ENCODE data around the gene GID4.

GID4 gene

GRCh38 chr17:18074566-18075272 lies 35.5 kb downstream of the GID4 start:
- H3K4me3 ChIP-seq (ENCODE audit: insufficient read depth in 1 of 2, low read depth in 1 of 2, low read length in 2 of 2): no peak overlapping the region
- H3K79me1 ChIP-seq (replicated peaks; ENCODE audit: low read length, poor library complexity, severe bottlenecking): no peaks in the 10 kb centered on the region
- H2BK15ac ChIP-seq (ENCODE audit: low read depth, poor library complexity, severe bottlenecking): no peak overlapping the region
- H3K36me3 ChIP-seq (ENCODE audit: control insufficient read depth in 1 of 2, insufficient read depth in 2 of 2, low read depth in 1 of 2, low read length in 2 of 2): no peaks in the 10 kb centered on the region
- no peak overlapping the region for H2BK5ac ChIP-seq (ENCODE audit: low read depth, low read length, poor library complexity, severe bottlenecking)
- H3K4me1 ChIP-seq (ENCODE audit: control insufficient read depth, insufficient read depth, low read depth, low read length): peaks cover 3% of the 10 kb centered on the region
- H3K27ac ChIP-seq (ENCODE audit: low read length, poor library complexity, severe bottlenecking): no peak overlapping the region
- no peak overlapping the region for H4K91ac ChIP-seq (ENCODE audit: low read length)
- H4K8ac ChIP-seq (ENCODE audit: low read length): no peak overlapping the region
- H2AK5ac ChIP-seq (ENCODE audit: low read length, severe bottlenecking): no peak overlapping the region
- H3K23ac ChIP-seq (ENCODE audit: low read length in 2 of 2): no peak overlapping the region
- no peak overlapping the region for H3K18ac ChIP-seq (ENCODE audit: low read depth in 1 of 2, low read length in 2 of 2)
- no peak overlapping the region for H3K4ac ChIP-seq (ENCODE audit: low read depth in 1 of 2, low read length in 2 of 2)
- no peak overlapping the region for H2BK12ac ChIP-seq (ENCODE audit: low read length in 2 of 2)
- no peak overlapping the region for H3K14ac ChIP-seq (ENCODE audit: low read length in 2 of 2)
- DNase-seq: no peak
- H3K4me2 ChIP-seq (ENCODE audit: low read length, poor library complexity, severe bottlenecking): no peak overlapping the region
- H3K27me3 ChIP-seq (ENCODE audit: control insufficient read depth in 1 of 2, insufficient read depth in 1 of 2, low read length in 2 of 2): peaks cover 7 to 8% of the 10 kb centered on the region in 2 experiments
- H2BK120ac ChIP-seq (ENCODE audit: low read depth, low read length): no peak overlapping the region
- H3K9me3 ChIP-seq (ENCODE audit: control insufficient read depth, low read length): no peaks in the 10 kb centered on the region
- WGBS: 77% methylated on average over 5 of the region's 6 CpGs
- H3K9ac ChIP-seq (ENCODE audit: low read length): no peak overlapping the region
- no peak overlapping the region for H2AFZ ChIP-seq (ENCODE audit: low read depth, low read length)

DNA sequence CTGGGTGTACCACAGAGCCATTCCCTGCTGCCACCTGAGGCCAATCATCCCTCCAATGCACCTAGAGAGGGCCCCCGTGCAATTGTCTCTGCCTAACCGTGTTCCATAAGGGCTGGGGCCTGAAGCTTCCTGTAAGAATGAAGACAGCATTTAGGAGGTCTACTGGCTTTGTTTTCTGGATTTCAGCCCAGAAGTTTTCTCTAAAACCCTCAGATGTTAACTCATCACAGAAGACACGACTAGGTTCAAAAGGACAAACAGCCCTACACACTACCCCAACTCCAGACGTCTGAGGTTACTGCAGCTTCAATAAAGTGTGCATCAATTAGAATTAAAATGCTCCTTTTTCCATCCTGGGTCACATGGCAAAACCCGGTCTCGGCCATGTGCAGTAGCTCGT lies 37.7 kb downstream of the GID4 start:
- DNase-seq: no peak
- WGBS: 86% methylated on average over 7 of the region's 7 CpGs
- Histone ChIP-seq H2BK5ac (ENCODE audit: low read depth, low read length, poor library complexity, severe bottlenecking) (no peak overlapping the region), H4K91ac (ENCODE audit: low read length) (no peak overlapping the region), H4K8ac (ENCODE audit: low read length) (no peak overlapping the region), H3K4me3 (ENCODE audit: insufficient read depth in 1 of 2, low read depth in 1 of 2, low read length in 2 of 2) (no peak overlapping the region), H3K9me3 (ENCODE audit: control insufficient read depth, low read length) (no peaks in the 10 kb centered on the region), H2AK5ac (ENCODE audit: low read length, severe bottlenecking) (no peak overlapping the region), H3K23ac (ENCODE audit: low read length in 2 of 2) (no peak overlapping the region), H3K4me1 (ENCODE audit: control insufficient read depth, insufficient read depth, low read depth, low read length) (no peaks in the 10 kb centered on the region), H3K27me3 (ENCODE audit: control insufficient read depth in 1 of 2, insufficient read depth in 1 of 2, low read length in 2 of 2) (peaks cover 8% of the 10 kb centered on the region in 2 experiments), H3K27ac (ENCODE audit: low read length, poor library complexity, severe bottlenecking) (no peak overlapping the region), H2AFZ (ENCODE audit: low read depth, low read length) (no peak overlapping the region), H3K4ac (ENCODE audit: low read depth in 1 of 2, low read length in 2 of 2) (no peak overlapping the region), H3K9ac (ENCODE audit: low read length) (no peak overlapping the region), H3K36me3 (ENCODE audit: control insufficient read depth in 1 of 2, insufficient read depth in 2 of 2, low read depth in 1 of 2, low read length in 2 of 2) (no peaks in the 10 kb centered on the region), H2BK120ac (ENCODE audit: low read depth, low read length) (no peak overlapping the region), H3K4me2 (ENCODE audit: low read length, poor library complexity, severe bottlenecking) (no peak overlapping the region), H2BK12ac (ENCODE audit: low read length in 2 of 2) (no peak overlapping the region), H2BK15ac (ENCODE audit: low read depth, poor library complexity, severe bottlenecking) (no peak overlapping the region), H3K79me1 (replicated peaks; ENCODE audit: low read length, poor library complexity, severe bottlenecking) (no peaks in the 10 kb centered on the region), H3K14ac (ENCODE audit: low read length in 2 of 2) (no peak overlapping the region), H3K18ac (ENCODE audit: low read depth in 1 of 2, low read length in 2 of 2) (no peak overlapping the region)

DNA sequence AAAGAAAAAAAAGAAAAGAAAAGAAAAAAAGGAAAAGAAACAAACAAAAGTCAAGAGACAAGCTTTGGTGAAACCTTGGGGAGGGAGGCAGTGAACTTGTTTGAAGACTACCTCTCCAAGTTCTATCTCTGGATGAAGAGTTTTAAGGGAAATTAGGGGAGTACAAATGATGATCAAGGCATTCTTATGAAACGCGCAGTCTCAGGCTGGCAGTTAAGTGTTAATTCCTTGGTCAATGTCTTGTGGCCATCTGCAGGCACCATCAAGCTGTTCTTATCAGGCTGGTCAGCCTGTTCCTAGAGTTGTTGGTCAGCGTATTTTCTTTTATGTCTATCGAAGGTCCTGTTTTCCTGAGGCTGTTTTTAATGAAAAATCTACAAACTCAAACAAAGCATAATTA lies 40.3 kb downstream of the GID4 start:
- no peaks in the 10 kb centered on the region for H3K79me1 ChIP-seq (replicated peaks; ENCODE audit: low read length, poor library complexity, severe bottlenecking)
- no peak overlapping the region for H3K27ac ChIP-seq (ENCODE audit: low read length, poor library complexity, severe bottlenecking)
- no peak overlapping the region for H3K14ac ChIP-seq (ENCODE audit: low read length in 2 of 2)
- no peaks in the 10 kb centered on the region for H3K4me1 ChIP-seq (ENCODE audit: control insufficient read depth, insufficient read depth, low read depth, low read length)
- no peak overlapping the region for H2AK5ac ChIP-seq (ENCODE audit: low read length, severe bottlenecking)
- H2BK120ac ChIP-seq (ENCODE audit: low read depth, low read length): no peak overlapping the region
- H3K4me2 ChIP-seq (ENCODE audit: low read length, poor library complexity, severe bottlenecking): no peak overlapping the region
- no peak overlapping the region for H2AFZ ChIP-seq (ENCODE audit: low read depth, low read length)
- H4K8ac ChIP-seq (ENCODE audit: low read length): no peak overlapping the region
- no peaks in the 10 kb centered on the region for H3K36me3 ChIP-seq (ENCODE audit: control insufficient read depth in 1 of 2, insufficient read depth in 2 of 2, low read depth in 1 of 2, low read length in 2 of 2)
- H3K18ac ChIP-seq (ENCODE audit: low read depth in 1 of 2, low read length in 2 of 2): no peak overlapping the region
- no peak overlapping the region for H3K23ac ChIP-seq (ENCODE audit: low read length in 2 of 2)
- H3K27me3 ChIP-seq (ENCODE audit: control insufficient read depth in 1 of 2, insufficient read depth in 1 of 2, low read length in 2 of 2): peaks cover 8% of the 10 kb centered on the region in 2 experiments
- H3K9ac ChIP-seq (ENCODE audit: low read length): no peak overlapping the region
- H2BK5ac ChIP-seq (ENCODE audit: low read depth, low read length, poor library complexity, severe bottlenecking): no peak overlapping the region
- H3K4ac ChIP-seq (ENCODE audit: low read depth in 1 of 2, low read length in 2 of 2): no peak overlapping the region
- DNase-seq: no peak
- H3K9me3 ChIP-seq (ENCODE audit: control insufficient read depth, low read length): no peaks in the 10 kb centered on the region
- H3K4me3 ChIP-seq (ENCODE audit: insufficient read depth in 1 of 2, low read depth in 1 of 2, low read length in 2 of 2): no peak overlapping the region
- H4K91ac ChIP-seq (ENCODE audit: low read length): no peak overlapping the region
- no peak overlapping the region for H2BK15ac ChIP-seq (ENCODE audit: low read depth, poor library complexity, severe bottlenecking)
- WGBS: 100% methylated on average over 4 of the region's 4 CpGs
- no peak overlapping the region for H2BK12ac ChIP-seq (ENCODE audit: low read length in 2 of 2)

- Histone ChIP-seq H3K27me3 (ENCODE audit: control insufficient read depth in 1 of 2, insufficient read depth in 1 of 2, low read length in 2 of 2) (peaks cover 0 to 5% of the 10 kb centered on the region in 2 experiments), H3K4me1 (ENCODE audit: control insufficient read depth, insufficient read depth, low read depth, low read length) (peaks cover 3% of the 10 kb centered on the region), H3K4me2 (ENCODE audit: low read length, poor library complexity, severe bottlenecking) (no peak overlapping the region), H2AFZ (ENCODE audit: low read depth, low read length) (no peak overlapping the region), H3K9me3 (ENCODE audit: control insufficient read depth, low read length) (no peaks in the 10 kb centered on the region), H2BK120ac (ENCODE audit: low read depth, low read length) (no peak overlapping the region), H3K14ac (ENCODE audit: low read length in 2 of 2) (no peak overlapping the region), H2BK15ac (ENCODE audit: low read depth, poor library complexity, severe bottlenecking) (no peak overlapping the region), H4K8ac (ENCODE audit: low read length) (no peak overlapping the region), H2BK5ac (ENCODE audit: low read depth, low read length, poor library complexity, severe bottlenecking) (no peak overlapping the region), H3K23ac (ENCODE audit: low read length in 2 of 2) (no peak overlapping the region), H3K9ac (ENCODE audit: low read length) (no peak overlapping the region), H3K4ac (ENCODE audit: low read depth in 1 of 2, low read length in 2 of 2) (no peak overlapping the region), H3K18ac (ENCODE audit: low read depth in 1 of 2, low read length in 2 of 2) (no peak overlapping the region), H4K91ac (ENCODE audit: low read length) (no peak overlapping the region), H3K79me1 (replicated peaks; ENCODE audit: low read length, poor library complexity, severe bottlenecking) (peaks cover 4% of the 10 kb centered on the region), H3K27ac (ENCODE audit: low read length, poor library complexity, severe bottlenecking) (no peak overlapping the region), H2BK12ac (ENCODE audit: low read length in 2 of 2) (no peak overlapping the region), H3K36me3 (ENCODE audit: control insufficient read depth in 1 of 2, insufficient read depth in 2 of 2, low read depth in 1 of 2, low read length in 2 of 2) (no peaks in the 10 kb centered on the region), H2AK5ac (ENCODE audit: low read length, severe bottlenecking) (no peak overlapping the region), H3K4me3 (ENCODE audit: insufficient read depth in 1 of 2, low read depth in 1 of 2, low read length in 2 of 2) (no peak overlapping the region)
- WGBS: 96% methylated on average over 2 of the region's 4 CpGs
- no peak for DNase-seq
These were observed 45.0 kb downstream of the GID4 start for GRCh38 chr17:18084256-18084655.
